Measurements from ENCODE around the gene BRAF.
A peak's percentile ranks its signal among the peaks of the same experiment; 100 is the strongest.
"Not testable (repeated sequence)": the region's sequence is repeated elsewhere in the genome, so short reads cannot be mapped to it uniquely, and the experiment has no call there.

Gene BRAF

DNA sequence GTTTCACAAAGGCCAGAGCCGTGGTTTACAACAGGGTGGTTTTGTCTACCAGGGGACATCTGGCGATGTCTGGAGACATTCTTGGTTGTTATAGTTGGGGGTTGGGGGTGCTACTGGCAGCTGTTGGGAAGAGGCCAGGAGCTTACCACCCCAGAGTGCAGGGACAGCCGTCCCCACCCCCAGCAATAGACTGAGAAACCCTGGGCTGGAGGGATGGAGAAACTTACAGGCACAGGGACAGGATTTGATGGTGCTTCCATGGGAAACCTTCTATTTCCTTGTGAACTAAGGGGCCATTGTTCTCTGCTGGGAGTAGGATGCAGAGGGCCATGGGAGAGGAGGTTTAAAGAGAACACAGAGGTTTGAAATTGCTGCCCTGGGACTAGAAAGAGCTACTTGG is 241.1 kb downstream of the BRAF start:
- DNase-seq (ENCODE audit: low read depth, low spot score), result no peak

GRCh38 chr7:140681766-140682165 is 243.0 kb downstream of the BRAF start:
- DNase-seq (ENCODE audit: low read depth, low spot score), result no peak

DNA sequence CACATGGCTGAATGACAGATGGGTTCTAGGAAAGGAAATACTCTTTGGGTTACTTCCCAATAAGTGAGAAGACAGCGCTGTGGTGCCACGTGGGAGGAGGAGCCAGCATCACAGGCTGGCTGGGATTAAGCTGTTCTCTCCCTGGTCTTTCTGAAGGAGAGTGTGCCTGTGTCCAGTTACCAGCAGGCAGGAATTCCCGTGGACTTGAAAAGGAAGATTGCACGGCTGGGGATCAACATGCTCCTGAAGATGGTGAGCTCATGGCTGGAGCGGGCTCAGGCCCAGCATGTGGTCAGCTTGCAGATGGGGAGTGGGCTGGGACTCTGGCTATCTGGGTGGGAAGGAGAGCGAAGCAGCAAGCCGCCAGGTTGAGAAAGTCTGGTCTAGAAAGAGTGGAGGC is 243.8 kb downstream of the BRAF start:
- DNase-seq (ENCODE audit: low read depth, low spot score), result peak; percentile 14

GRCh38 chr7:140679186-140679585 is 245.5 kb downstream of the BRAF start:
- no peak for DNase-seq (ENCODE audit: low read depth, low spot score)

DNA sequence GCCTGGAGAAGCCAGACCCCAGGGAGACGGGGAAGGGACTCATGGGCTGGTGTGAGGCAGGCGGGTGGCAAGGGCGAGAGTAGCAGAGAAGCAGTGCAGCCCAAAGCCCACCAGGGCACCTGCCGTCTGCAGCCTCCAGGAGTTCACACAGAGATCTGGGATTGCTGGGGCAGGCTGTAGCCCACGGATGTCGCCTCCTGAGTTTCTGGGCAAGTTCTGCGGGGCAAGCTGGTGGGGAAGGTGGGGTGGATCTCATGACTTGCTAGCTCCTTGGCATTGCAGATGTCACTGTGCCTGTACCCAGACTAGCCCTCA is 246.0 kb downstream of the BRAF start:
- DNase-seq (ENCODE audit: low read depth, low spot score), result no peak

DNA sequence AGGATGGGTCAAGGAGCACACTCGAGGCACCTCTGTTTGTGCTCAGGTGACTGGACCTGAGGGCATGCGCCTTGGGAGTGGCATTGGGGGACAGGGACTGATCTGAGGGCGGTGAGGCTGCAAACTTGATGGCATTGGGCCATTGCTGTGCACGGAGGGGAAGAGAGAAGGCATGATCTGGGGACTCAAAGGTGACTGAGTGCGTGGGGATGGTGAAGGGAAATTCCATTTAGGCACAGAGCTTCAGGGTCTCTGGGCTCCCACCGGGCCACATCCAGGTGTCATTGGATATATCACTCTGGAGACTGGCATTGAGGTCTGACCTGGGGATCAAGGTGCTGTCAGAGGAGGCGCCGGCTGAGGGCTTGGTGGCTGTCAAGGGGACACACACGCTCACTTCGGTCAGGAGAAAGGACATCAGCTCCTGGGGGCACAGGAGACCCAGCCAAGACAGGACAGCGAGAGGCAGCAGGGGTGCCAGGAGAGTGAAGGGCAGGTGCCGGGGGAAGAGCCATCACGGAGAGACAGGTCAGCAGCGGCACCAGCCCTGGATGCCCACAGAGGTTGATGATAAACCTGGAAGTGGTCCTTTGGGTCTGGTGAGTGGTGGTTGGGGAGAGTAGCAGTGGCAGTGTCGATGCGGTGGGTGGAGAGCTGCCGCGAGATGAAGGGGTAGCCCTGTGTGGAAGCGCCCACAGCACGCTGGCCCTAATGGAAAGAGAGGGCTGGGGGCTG is 246.5 kb downstream of the BRAF start:
- DNase-seq (ENCODE audit: low read depth, low spot score), result no peak

DNA sequence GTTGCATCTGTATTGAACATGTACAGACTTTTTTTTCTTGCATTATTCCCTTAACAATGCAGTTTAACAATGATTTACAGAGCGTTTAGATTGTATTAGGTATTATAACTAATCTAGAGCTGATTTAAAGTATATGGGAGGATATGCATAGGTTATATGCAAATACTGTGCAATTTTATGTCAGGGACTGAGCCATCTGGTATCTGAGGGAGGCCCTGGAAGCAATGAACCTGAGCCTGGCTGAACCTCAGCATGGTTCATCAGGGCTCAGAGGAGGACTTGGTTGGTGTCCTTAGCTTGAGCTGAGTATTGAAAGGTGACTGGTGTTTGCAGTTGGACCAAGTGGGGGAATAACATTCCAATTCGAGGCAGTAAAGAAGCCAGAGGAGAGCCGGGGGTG is 247.2 kb downstream of the BRAF start:
- no peak for DNase-seq (ENCODE audit: low read depth, low spot score)

DNA sequence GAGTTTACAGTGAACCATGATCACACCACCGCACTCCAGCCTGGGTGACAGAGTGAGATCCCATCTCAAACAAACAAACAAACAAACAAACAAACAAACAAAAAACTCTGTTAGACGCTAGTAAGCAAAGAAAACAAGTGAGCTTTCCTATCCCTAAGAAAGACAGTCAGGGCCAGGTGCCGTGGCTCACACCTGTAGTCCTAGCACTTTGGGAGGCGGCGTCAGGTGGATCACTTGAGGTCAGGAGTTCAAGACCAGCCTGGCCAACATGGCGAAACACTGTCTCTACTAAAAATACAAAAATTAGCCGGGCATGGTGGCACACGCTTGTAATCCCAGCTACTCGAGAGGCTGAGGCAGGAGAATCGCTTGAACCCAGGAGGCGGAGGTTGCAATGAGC is 247.8 kb downstream of the BRAF start:
- not testable (repeated sequence) for DNase-seq (ENCODE audit: low read depth, low spot score)

DNA sequence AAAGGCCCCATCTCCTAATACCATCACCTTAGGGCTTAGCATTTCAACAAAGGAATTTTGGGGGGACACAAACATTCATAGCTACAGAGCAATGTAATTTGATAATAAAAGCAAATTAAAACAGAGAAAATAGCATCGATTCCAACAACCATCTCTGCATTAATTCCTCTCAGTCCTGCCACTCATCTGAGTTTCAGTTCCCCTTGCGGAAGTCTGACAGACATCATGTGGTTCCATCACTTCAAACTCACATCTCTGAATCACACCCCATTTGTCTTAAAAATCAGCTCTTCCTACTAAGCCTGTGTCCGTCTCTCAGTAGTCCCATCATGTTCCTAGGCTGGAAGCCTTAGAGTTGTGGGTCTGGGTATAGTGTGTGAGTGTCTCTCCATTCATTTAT is 248.4 kb downstream of the BRAF start:
- no peak for DNase-seq (ENCODE audit: low read depth, low spot score)

DNA sequence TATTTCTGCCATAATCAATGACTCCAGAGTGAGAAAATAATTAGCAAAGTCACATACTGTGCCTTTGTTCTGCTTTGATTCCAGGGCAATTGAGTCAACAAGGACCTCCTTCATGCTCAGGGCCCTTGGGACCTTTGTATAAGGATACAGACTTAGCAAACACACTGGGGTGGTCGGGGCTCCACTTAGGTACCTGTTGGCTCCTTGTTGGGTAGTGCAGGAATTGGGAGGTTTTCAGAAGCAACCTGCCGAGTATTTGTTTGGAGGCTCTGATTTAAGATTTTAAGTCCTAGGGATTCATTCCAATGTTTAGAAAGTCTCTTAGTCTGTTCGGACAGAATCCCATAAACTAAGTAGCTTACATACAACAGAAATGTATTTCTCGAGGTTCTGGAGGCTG is 249.0 kb downstream of the BRAF start:
- no peak for DNase-seq (ENCODE audit: low read depth, low spot score)

DNA sequence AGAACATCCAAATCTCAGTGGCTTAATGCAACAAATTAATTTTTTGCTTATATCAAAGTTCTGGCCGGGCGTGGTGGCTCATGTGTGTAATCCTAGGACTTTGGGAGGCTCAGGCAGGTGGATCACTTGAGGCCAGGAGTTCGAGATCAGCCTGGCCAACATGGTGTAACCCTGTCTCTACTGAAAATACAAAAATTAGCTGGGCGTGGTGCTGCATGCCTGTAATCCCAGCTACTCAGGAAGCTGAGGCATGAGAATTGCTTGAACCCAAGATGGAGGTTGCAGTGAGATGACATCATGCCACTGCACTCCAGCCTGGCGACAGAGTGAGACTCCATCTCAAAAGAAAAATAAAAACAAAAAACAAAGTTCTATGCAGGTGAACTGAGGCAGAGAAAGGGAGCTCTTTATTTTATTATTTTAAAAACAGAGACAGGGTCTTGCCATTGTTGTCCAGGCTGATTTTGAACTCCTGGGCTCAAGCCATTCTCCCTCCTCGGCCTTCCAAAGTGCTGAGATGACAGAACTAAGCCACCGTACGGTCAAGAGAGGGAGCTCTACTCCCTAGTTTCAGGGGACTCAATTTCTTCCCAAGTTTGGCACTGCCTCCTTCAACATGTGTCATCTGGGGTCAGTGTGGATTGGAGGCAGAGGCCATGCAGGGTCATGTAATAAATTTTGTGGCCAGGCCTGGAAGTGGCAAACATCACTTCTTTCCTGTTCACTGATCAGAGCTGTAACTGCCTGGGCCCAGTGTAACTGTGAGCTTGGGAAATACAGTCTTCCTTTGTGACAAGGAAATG is 249.6 kb downstream of the BRAF start:
- peak; percentile 61 for DNase-seq (ENCODE audit: low read depth, low spot score)

- no peak for DNase-seq (ENCODE audit: low read depth, low spot score)
These were observed 250.4 kb downstream of the BRAF start for GRCh38 chr7:140674356-140674800.

- no peak for DNase-seq (ENCODE audit: low read depth, low spot score)
These were observed 251.0 kb downstream of the BRAF start for GRCh38 chr7:140673774-140674155.

DNA sequence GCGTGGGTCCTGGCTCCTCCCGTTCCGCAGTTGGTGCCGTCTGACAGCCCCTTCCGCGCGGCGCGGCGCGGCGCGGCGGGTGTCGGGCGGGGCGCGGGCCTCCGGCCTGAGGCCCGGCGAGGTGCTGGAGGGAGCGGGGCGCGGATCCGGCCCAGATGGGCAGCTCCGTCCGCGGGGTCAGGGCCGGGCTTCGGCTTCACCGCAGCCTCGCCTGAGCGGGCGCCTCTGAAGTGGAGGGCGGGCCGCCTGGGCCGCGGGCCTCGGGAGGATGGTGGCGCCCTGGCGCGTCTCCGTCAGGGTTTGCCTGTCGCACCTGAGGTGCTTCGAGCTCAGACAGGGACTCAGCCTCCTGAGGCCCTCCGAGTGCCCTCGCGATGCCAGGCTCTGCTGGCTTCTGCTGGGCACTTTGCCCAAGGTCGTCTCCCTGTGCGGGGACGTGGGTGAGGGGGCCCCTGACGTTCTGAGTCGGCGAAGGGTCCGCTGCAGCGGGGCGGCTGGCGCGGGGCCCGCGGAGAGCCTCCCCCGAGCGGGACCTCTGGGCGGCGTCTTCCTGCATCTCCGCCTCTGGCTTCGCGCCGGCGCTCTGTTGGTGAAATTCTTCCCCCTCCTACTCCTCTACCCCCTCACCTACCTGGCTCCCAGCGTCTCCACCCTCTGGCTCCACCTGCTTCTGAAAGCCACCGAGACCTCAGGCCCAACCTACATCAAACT is 251.5 kb downstream of the BRAF start:
- peak; percentile 70 for DNase-seq (ENCODE audit: low read depth, low spot score)

GRCh38 chr7:140672382-140673062 is 252.2 kb downstream of the BRAF start, which contains the start of gene ADCK2:
ADCK2 (plus strand) TSS chr7:140672945; CDS start chr7:140673331, 386 bp downstream.
- no peak for DNase-seq (ENCODE audit: low read depth, low spot score)

DNA sequence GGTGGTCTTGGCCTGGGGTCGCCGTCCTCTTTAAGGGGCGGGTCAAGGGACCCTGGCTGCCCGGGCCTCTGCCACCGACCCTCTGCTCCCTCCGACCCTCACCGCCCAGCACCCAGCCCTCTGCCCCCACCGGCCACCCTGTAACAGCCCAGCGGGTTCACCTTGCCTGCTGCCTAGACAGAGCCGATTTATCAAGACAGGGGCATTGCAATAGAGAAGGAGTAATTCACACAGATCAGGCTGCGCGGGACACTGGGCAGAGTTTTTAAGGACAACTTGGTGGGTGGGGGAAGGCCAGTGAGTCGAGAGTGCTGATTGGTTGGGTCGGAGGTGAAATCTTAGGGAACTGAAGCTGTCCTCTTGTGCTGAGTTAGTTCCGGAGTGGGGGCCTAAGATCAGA is 252.8 kb downstream of the BRAF start:
- DNase-seq (ENCODE audit: low read depth, low spot score), result no peak

- DNase-seq (ENCODE audit: low read depth, low spot score), result no peak
These were observed 254.3 kb downstream of the BRAF start for GRCh38 chr7:140670343-140670935.

GRCh38 chr7:140669862-140670261 is 254.9 kb downstream of the BRAF start:
- not testable (repeated sequence) for DNase-seq (ENCODE audit: low read depth, low spot score)

DNA sequence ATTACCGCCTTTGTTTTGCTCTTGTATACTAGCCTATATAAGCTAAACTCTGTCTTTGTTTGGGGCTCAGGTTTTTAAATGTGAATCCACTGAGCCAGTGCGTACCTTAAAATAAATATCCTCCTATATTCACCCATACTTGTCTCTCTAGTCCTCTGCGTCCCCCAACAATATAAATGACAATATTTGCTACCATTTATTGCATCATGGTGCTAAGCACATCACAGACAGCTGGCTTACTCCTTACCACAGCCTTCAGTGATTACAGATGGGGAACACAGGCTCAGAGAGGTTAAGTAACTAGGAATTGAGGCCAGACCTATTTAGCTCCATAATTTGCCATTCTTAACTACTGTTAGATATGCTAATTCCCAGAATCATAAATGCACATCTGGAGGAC is 255.4 kb downstream of the BRAF start:
- no peak for DNase-seq (ENCODE audit: low read depth, low spot score)

Measured in ELF-1 (cell line).